ENCODE results near the gene EEF2. TPM values are rescaled to one million over a fixed set of nuclear protein-coding genes. Genes with fewer than 3 reads are reported as not detected.

The EEF2 gene
- total and polyA plus RNA-seq, 2 donors (not counting 3 experiments of a cell fraction or from before 2014, with no cell fraction given), result 1,496 to 2,318 TPM

- no TSS peak for BruUV-seq (replicated peaks)
- intact Hi-C loops (cut with micrococcal nuclease), result no loop called here
- Histone ChIP-seq H2AFZ (ENCODE audit: low read depth, low read length) (no peak overlapping the region), H3K27me3 (ENCODE audit: control insufficient read depth in 2 of 2, insufficient read depth in 2 of 2, low read length in 2 of 2) (no peaks in the 10 kb centered on the region), H3K27ac (ENCODE audit: insufficient read depth, low read depth, low read length) (no peak overlapping the region), H4K20me1 (replicated peaks; ENCODE audit: control insufficient read depth, extremely low read depth, insufficient read depth, low read length) (no peaks in the 10 kb centered on the region), H3K9me1 (replicated peaks; ENCODE audit: control insufficient read depth, extremely low read depth, insufficient read depth, low read length) (no peaks in the 10 kb centered on the region), H3K4me2 (ENCODE audit: insufficient read depth, low read length) (no peak overlapping the region), H3K4me3 (replicated peaks in 1 of 3; ENCODE audit: insufficient read depth in 1 of 3, low read depth in 1 of 3, low read length in 3 of 3) (no peak overlapping the region), H3K36me3 (ENCODE audit: control insufficient read depth in 2 of 2, extremely low read depth in 1 of 2, insufficient read depth in 2 of 2, low read length in 2 of 2) (no peaks in the 10 kb centered on the region), H3K9ac (replicated peaks; ENCODE audit: extremely low read depth, insufficient read depth, low read length) (no peak overlapping the region), H3K9me3 (replicated peaks; ENCODE audit: control insufficient read depth, insufficient read depth, low read length) (no peaks in the 10 kb centered on the region), H3K4me1 (ENCODE audit: control insufficient read depth, extremely low read depth, insufficient read depth, low read length) (no peaks in the 10 kb centered on the region), H3K79me2 (ENCODE audit: control insufficient read depth, insufficient read depth, low read length) (no peaks in the 10 kb centered on the region)
- DNase-seq (ENCODE audit: low read depth, low spot score), result no peak
- TF ChIP-seq JUN (IDR thresholded peaks at IDR 0.05; ENCODE audit: borderline replicate concordance, insufficient read depth, insufficient read length, low read depth), result peak; percentile 42
- TF ChIP-seq CTCF (IDR thresholded peaks at IDR 0.05; ENCODE audit: extremely low read depth in 1 of 2, insufficient read depth in 1 of 2, low read depth in 1 of 2, low read length in 2 of 2), result no peak
- TF ChIP-seq MAX (IDR thresholded peaks at IDR 0.05; ENCODE audit: insufficient read depth, insufficient read length), result no peak
- no peak for TF ChIP-seq MYC (IDR thresholded peaks at IDR 0.05; ENCODE audit: low read depth, low read length)
- ChIA-PET POLR2A (interaction anchor here (0.6 kb wide), 1 partner anchor 40 kb away, joined by 3 read pairs; the partner anchor contains the start of gene EEF2), CTCF (no interaction called here)
- no peak for FAIRE-seq
- dilution Hi-C loops (cut with MboI; ENCODE audit: extremely low pct_ligation_motif_present, low sequenced_read_pairs), result no loop called here
Observed at GRCh38 chr19:3945838-3946237, 39.4 kb downstream of the EEF2 start.

- H3K9me3 ChIP-seq (replicated peaks; ENCODE audit: control insufficient read depth, insufficient read depth, low read length), result no peaks in the 10 kb centered on the region
- TF ChIP-seq EZH2 (IDR thresholded peaks at IDR 0.05; ENCODE audit: borderline replicate concordance, low read depth, low read length, severe bottlenecking) (no peak), CTCF (IDR thresholded peaks at IDR 0.05; ENCODE audit: extremely low read depth in 1 of 2, insufficient read depth in 1 of 2, low read depth in 1 of 2, low read length in 2 of 2) (no peak), POLR2A (IDR thresholded peaks at IDR 0.05; ENCODE audit: low read depth, low read length) (no peak), MAX (IDR thresholded peaks at IDR 0.05; ENCODE audit: insufficient read depth, insufficient read length) (no peak), GATA2 (IDR thresholded peaks at IDR 0.05; ENCODE audit: insufficient read depth, insufficient read length, low read depth, low read length) (no peak), FOS (IDR thresholded peaks at IDR 0.05; ENCODE audit: borderline replicate concordance, insufficient read depth, low read length) (no peak), JUN (IDR thresholded peaks at IDR 0.05; ENCODE audit: borderline replicate concordance, insufficient read depth, insufficient read length, low read depth) (no peak), MYC (IDR thresholded peaks at IDR 0.05; ENCODE audit: low read depth, low read length) (no peak), POLR2AphosphoS5 (IDR thresholded peaks at IDR 0.05; ENCODE audit: insufficient read depth, low read depth, low read length) (no peak)
- no peak overlapping the region for H3K27ac ChIP-seq (ENCODE audit: insufficient read depth, low read depth, low read length)
- H3K36me3 ChIP-seq (ENCODE audit: control insufficient read depth in 2 of 2, extremely low read depth in 1 of 2, insufficient read depth in 2 of 2, low read length in 2 of 2), result no peaks in the 10 kb centered on the region
- intact Hi-C loops (cut with micrococcal nuclease) (no loop called here), dilution Hi-C loops (cut with MboI; ENCODE audit: extremely low pct_ligation_motif_present, low sequenced_read_pairs) (no loop called here)
- H3K4me1 ChIP-seq (ENCODE audit: control insufficient read depth, extremely low read depth, insufficient read depth, low read length), result no peaks in the 10 kb centered on the region
- no peak overlapping the region for H3K4me2 ChIP-seq (ENCODE audit: insufficient read depth, low read length)
- DNase-seq (ENCODE audit: low read depth, low spot score) (no peak), FAIRE-seq (no peak)
- H4K20me1 ChIP-seq (replicated peaks; ENCODE audit: control insufficient read depth, extremely low read depth, insufficient read depth, low read length), result no peaks in the 10 kb centered on the region
- H3K4me3 ChIP-seq (replicated peaks in 1 of 3; ENCODE audit: insufficient read depth in 1 of 3, low read depth in 1 of 3, low read length in 3 of 3), result no peak overlapping the region
- ChIA-PET CTCF (no interaction called here), POLR2A (no interaction called here)
- no peaks in the 10 kb centered on the region for H3K79me2 ChIP-seq (ENCODE audit: control insufficient read depth, insufficient read depth, low read length)
- no peak overlapping the region for H3K9ac ChIP-seq (replicated peaks; ENCODE audit: extremely low read depth, insufficient read depth, low read length)
- no TSS peak for BruUV-seq (replicated peaks)
- H2AFZ ChIP-seq (ENCODE audit: low read depth, low read length), result no peak overlapping the region
- no peaks in the 10 kb centered on the region for H3K27me3 ChIP-seq (ENCODE audit: control insufficient read depth in 2 of 2, insufficient read depth in 2 of 2, low read length in 2 of 2)
- no peaks in the 10 kb centered on the region for H3K9me1 ChIP-seq (replicated peaks; ENCODE audit: control insufficient read depth, extremely low read depth, insufficient read depth, low read length)
Observed at GRCh38 chr19:3944018-3944721, 41.1 kb downstream of the EEF2 start.
